Measurements from ENCODE around the gene CEBPB.
A peak's percentile ranks its signal among the peaks of the same experiment; 100 is the strongest.

DNA sequence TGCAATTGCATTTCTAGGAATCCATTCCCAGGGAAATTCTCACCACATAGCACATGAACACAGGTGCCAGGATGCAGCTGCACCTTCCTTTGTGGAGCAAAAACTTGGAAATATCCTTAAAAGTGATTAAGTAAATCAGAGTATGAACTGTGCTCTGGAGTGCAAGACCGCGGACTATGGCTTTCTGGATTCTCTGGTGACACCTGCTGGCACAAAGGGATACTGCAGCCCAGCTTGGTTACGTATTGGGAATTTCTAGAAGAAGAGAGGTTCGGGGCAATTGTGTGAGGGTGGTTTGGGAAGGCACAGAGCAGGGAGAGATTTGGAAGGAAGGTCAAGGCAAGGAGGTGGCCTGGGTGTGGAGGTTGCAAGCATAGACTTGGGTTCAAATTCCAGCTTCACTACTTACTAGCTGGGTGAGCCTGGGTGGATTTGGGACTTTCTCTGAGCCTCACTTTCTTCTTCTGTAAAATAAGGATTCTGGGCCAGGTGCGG lies 21.3 kb upstream of the CEBPB start:
- TF ChIP-seq EZH2 (IDR thresholded peaks at IDR 0.05; ENCODE audit: low read length, missing control alignments): no peak
- TF ChIP-seq, protein P1, sequence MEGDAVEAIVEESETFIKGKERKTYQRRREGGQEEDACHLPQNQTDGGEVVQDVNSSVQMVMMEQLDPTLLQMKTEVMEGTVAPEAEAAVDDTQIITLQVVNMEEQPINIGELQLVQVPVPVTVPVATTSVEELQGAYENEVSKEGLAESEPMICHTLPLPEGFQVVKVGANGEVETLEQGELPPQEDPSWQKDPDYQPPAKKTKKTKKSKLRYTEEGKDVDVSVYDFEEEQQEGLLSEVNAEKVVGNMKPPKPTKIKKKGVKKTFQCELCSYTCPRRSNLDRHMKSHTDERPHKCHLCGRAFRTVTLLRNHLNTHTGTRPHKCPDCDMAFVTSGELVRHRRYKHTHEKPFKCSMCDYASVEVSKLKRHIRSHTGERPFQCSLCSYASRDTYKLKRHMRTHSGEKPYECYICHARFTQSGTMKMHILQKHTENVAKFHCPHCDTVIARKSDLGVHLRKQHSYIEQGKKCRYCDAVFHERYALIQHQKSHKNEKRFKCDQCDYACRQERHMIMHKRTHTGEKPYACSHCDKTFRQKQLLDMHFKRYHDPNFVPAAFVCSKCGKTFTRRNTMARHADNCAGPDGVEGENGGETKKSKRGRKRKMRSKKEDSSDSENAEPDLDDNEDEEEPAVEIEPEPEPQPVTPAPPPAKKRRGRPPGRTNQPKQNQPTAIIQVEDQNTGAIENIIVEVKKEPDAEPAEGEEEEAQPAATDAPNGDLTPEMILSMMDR (conservative IDR thresholded peaks at IDR 0.05 in 1 of 2, IDR thresholded peaks at IDR 0.05 in 1 of 2; ENCODE audit: low read depth in 1 of 2, low read length in 2 of 2): peak; percentile 98 to 99

Measured in fibroblast of lung (primary cell).